Measurements from ENCODE around the gene PDE9A. TPM values are rescaled to one million over a fixed set of nuclear protein-coding genes. Genes with fewer than 3 reads are reported as not detected.
A peak's percentile ranks its signal among the peaks of the same experiment; 100 is the strongest.

The PDE9A gene
- total and polyA plus RNA-seq, 2 of the 4 experiments (the other 2 are of a cell fraction): 0.89 to 0.90 TPM

GRCh38 chr21:42732033-42732410, 78.6 kb downstream of the PDE9A start (continued):
- TF ChIP-seq NFE2L2 (IDR thresholded peaks at IDR 0.05; ENCODE audit: low read depth, low read length): no peak
- TF ChIP-seq MXI1 (IDR thresholded peaks at IDR 0.05; ENCODE audit: borderline replicate concordance, low read depth, low read length): no peak
- no peak for TF ChIP-seq SMC3 (IDR thresholded peaks at IDR 0.05; ENCODE audit: low read depth, low read length)
- TF ChIP-seq MAZ (IDR thresholded peaks at IDR 0.05; ENCODE audit: borderline replicate concordance, low read depth, low read length): no peak
- no peak for TF ChIP-seq CHD1 (IDR thresholded peaks at IDR 0.05; ENCODE audit: low read depth, low read length)
- no peak for TF ChIP-seq POLR2A (IDR thresholded peaks at IDR 0.05; ENCODE audit: low read depth, low read length)

DNA sequence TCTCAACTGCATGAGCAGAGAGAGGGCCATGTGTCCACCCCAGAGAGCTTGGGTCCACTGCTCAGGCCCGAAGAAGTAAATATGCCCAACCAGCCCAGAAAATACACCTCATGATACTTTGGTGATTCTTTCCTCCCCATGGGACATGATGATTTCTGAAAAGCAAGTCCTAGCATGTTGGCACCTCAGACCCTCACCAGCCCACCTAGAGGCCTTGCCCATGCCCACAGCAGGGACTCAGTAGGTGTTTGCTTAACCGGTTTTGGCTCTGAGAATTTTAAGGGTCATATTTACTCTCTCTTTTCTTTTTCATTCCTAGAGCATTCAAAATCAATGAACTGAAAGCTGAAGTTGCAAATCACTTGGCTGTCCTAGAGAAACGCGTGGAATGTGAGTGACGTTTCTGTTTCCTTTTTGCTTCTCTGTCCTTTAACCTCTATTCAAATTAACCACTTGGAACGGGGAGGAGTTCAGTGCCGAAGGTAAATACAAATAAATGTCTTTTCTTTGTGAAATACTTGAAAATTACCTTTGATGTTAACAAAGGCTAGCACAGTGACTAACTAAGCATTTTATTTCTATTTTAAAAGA, 79.7 kb downstream of the PDE9A start:
- intact Hi-C loops (cut with micrococcal nuclease) (no loop called here), dilution Hi-C loops (cut with HindIII; ENCODE audit: low sequenced_read_pairs, unreplicated experiment) (no loop called here), in situ Hi-C loops (cut with MboI; ENCODE audit: low sequenced_read_pairs) (no loop called here)
- no peak overlapping the region for H4K5ac ChIP-seq (ENCODE audit: low read depth, low read length)
- no peak overlapping the region for H3K56ac ChIP-seq (ENCODE audit: extremely low read depth, insufficient read depth, low read length)
- TF ChIP-seq RAD21 (IDR thresholded peaks at IDR 0.05; ENCODE audit: low read length) (no peak), USF2 (IDR thresholded peaks at IDR 0.05; ENCODE audit: low read depth, low read length) (no peak), MAZ (IDR thresholded peaks at IDR 0.05; ENCODE audit: borderline replicate concordance, low read depth, low read length) (no peak), FOS (IDR thresholded peaks at IDR 0.05; ENCODE audit: low read depth, low read length) (no peak), RFX5 (IDR thresholded peaks at IDR 0.05; ENCODE audit: low read depth, low read length) (no peak), MXI1 (IDR thresholded peaks at IDR 0.05; ENCODE audit: borderline replicate concordance, low read depth, low read length) (no peak), CHD1 (IDR thresholded peaks at IDR 0.05; ENCODE audit: low read depth, low read length) (no peak)
- TF ChIP-seq, protein P1, sequence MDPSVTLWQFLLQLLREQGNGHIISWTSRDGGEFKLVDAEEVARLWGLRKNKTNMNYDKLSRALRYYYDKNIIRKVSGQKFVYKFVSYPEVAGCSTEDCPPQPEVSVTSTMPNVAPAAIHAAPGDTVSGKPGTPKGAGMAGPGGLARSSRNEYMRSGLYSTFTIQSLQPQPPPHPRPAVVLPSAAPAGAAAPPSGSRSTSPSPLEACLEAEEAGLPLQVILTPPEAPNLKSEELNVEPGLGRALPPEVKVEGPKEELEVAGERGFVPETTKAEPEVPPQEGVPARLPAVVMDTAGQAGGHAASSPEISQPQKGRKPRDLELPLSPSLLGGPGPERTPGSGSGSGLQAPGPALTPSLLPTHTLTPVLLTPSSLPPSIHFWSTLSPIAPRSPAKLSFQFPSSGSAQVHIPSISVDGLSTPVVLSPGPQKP (IDR thresholded peaks at IDR 0.05; ENCODE audit: borderline replicate concordance, low read depth, low read length): no peak
- TF ChIP-seq, protein P2, sequence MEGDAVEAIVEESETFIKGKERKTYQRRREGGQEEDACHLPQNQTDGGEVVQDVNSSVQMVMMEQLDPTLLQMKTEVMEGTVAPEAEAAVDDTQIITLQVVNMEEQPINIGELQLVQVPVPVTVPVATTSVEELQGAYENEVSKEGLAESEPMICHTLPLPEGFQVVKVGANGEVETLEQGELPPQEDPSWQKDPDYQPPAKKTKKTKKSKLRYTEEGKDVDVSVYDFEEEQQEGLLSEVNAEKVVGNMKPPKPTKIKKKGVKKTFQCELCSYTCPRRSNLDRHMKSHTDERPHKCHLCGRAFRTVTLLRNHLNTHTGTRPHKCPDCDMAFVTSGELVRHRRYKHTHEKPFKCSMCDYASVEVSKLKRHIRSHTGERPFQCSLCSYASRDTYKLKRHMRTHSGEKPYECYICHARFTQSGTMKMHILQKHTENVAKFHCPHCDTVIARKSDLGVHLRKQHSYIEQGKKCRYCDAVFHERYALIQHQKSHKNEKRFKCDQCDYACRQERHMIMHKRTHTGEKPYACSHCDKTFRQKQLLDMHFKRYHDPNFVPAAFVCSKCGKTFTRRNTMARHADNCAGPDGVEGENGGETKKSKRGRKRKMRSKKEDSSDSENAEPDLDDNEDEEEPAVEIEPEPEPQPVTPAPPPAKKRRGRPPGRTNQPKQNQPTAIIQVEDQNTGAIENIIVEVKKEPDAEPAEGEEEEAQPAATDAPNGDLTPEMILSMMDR (conservative IDR thresholded peaks at IDR 0.05; ENCODE audit: low read depth, low read length): no peak
- H2BK5ac ChIP-seq (ENCODE audit: low read depth, low read length, poor library complexity, severe bottlenecking): no peak overlapping the region
- ChIA-PET POLR2A (ENCODE audit: unreplicated experiment) (no interaction called here), CTCF (no interaction called here)
- H3K9ac ChIP-seq (ENCODE audit: low read depth, low read length): no peak overlapping the region
- no peaks in the 10 kb centered on the region; the same call in 1 of the 2 replicates for H3K9me1 ChIP-seq (ENCODE audit: insufficient read depth, low read length)
- no peak overlapping the region for H3K18ac ChIP-seq (ENCODE audit: low read depth, low read length)
- DNase-seq: no peak
- peaks cover 3% of the 10 kb centered on the region; the same call in 1 of the 2 replicates for H3K4me1 ChIP-seq (ENCODE audit: control insufficient read depth, insufficient read depth, low read length)
- no peak overlapping the region for H3K27ac ChIP-seq (ENCODE audit: insufficient read depth, low read length)
- H3K14ac ChIP-seq (replicated peaks; ENCODE audit: low read depth, low read length): no peak overlapping the region
- H2AK9ac ChIP-seq (replicated peaks; ENCODE audit: low read depth, low read length, poor library complexity): peak overlapping the region; percentile 5
- no peak overlapping the region for H2BK120ac ChIP-seq (ENCODE audit: low read depth, low read length)
- H2AFZ ChIP-seq (replicated peaks; ENCODE audit: low read length, poor library complexity): no peak overlapping the region
- ATAC-seq (ENCODE audit: low read depth): no peak
- H4K20me1 ChIP-seq (ENCODE audit: insufficient read depth, low read length): no peaks in the 10 kb centered on the region
- H2BK20ac ChIP-seq (ENCODE audit: low read depth, low read length): no peak overlapping the region
- H3K36me3 ChIP-seq (ENCODE audit: control insufficient read depth, insufficient read depth, low read length): no peaks in the 10 kb centered on the region; the same call in 1 of the 2 replicates
- no peak overlapping the region for H3K4ac ChIP-seq (ENCODE audit: low read depth, low read length)
- BruUV-seq (replicated peaks): no TSS peak
- no CpG with 5 or more reads among the region's 7 CpGs for WGBS, 2 experiments (ENCODE audit: extremely low coverage in 2 of 2, insufficient read length in 1 of 2)
- H3K4me2 ChIP-seq (ENCODE audit: low read depth, low read length): no peak overlapping the region
- no peak overlapping the region for H2BK15ac ChIP-seq (ENCODE audit: low read depth, low read length)
- H3K79me1 ChIP-seq (ENCODE audit: low read depth in 1 of 2, low read length in 2 of 2): no peaks in the 10 kb centered on the region
- no peaks in the 10 kb centered on the region for H3K27me3 ChIP-seq (ENCODE audit: control insufficient read depth, insufficient read depth, low read length)
- H4K8ac ChIP-seq (ENCODE audit: low read depth in 2 of 2, low read length in 2 of 2): no peak overlapping the region
- no peak overlapping the region for H3K23ac ChIP-seq (ENCODE audit: low read depth, low read length)
- no peaks in the 10 kb centered on the region for H3K9me3 ChIP-seq (ENCODE audit: control insufficient read depth, insufficient read depth, low read length)
- no peak overlapping the region for H4K91ac ChIP-seq (ENCODE audit: insufficient read depth, low read depth, low read length)
- no peak overlapping the region for H3K4me3 ChIP-seq (ENCODE audit: insufficient read depth, low read depth, low read length)
- no peak overlapping the region for H2AK5ac ChIP-seq (ENCODE audit: low read depth, low read length)
